PC-3 (cell line): ENCODE data around the gene ADAMTS16. TPM values are rescaled to one million over a fixed set of nuclear protein-coding genes. Genes with fewer than 3 reads are reported as not detected.
A peak's percentile ranks its signal among the peaks of the same experiment; 100 is the strongest.

ENCODE experiments used
- ATAC-seq: fragments of 200-7000 bp; cut with Tn5 transposase; 2 replicates; pipeline ENCODE4 v1.9.1; 2020; ENCODE audit warnings: mild to moderate bottlenecking, moderate library complexity
- BruUV-seq: library from RNA; stranded (reverse); fragments of 400-500 nt; replicated peaks from 2 replicates; lab custom pipeline; 2021; lab: Mats Ljungman, UMichigan
- CTCF ChIA-PET: fragments of 300-600 bp; sonication (Branson Sonifier 250); formaldehyde crosslinking; loops from one replicate; lab custom pipeline; 2022; ENCODE audit warnings: antibody characterized with exemption; lab: Charles Lee
- POLR2A ChIA-PET: fragments of 300-600 bp; sonication (Branson Sonifier 250); formaldehyde crosslinking; loops from one replicate; lab custom pipeline; 2022; ENCODE audit warnings: antibody characterized with exemption; ENCODE audit not compliant: unreplicated experiment; lab: Charles Lee
- DNase-seq: peaks from one replicate; pipeline ENCODE4 v3.0.0-alpha.2; 2015
- H2AFZ ChIP-seq: fragments of 300-600 bp; sonication (generic); 2 replicates; pipeline ENCODE4 v1.6.0; 2016; ENCODE audit warnings: antibody characterized with exemption, low read length
- H3F3A ChIP-seq: fragments of 300-600 bp; sonication (generic); one replicate; pipeline ENCODE4 v1.6.0; 2017; ENCODE audit warnings: antibody characterized with exemption, low read length, control low read depth, mild to moderate bottlenecking; ENCODE audit not compliant: unreplicated experiment
- H3K27ac ChIP-seq: fragments of 300-600 bp; sonication (generic); 2 replicates; pipeline ENCODE4 v1.5.1; 2016; ENCODE audit warnings: mild to moderate bottlenecking, low read length
- H3K27me3 ChIP-seq: fragments of 300-600 bp; sonication (generic); 2 replicates; pipeline ENCODE4 v1.6.1; 2016; ENCODE audit warnings: low read length, mixed read lengths
- H3K36me3 ChIP-seq: fragments of 300-600 bp; sonication (generic); 2 replicates; pipeline ENCODE4 v1.6.1; 2016; ENCODE audit warnings: low read depth, mixed run types, low read length, mixed read lengths
- H3K4me1 ChIP-seq: fragments of 300-600 bp; sonication (generic); 2 replicates; pipeline ENCODE4 v1.5.1; 2016; ENCODE audit warnings: low read length; ENCODE audit not compliant: insufficient read depth
- H3K4me2 ChIP-seq: fragments of 300-600 bp; sonication (generic); 2 replicates; pipeline ENCODE4 v1.6.0; 2016; ENCODE audit warnings: low read length
- H3K4me3 ChIP-seq: fragments of 300-600 bp; sonication (generic); 2 replicates; pipeline ENCODE4 v1.5.1; 2016; ENCODE audit warnings: mild to moderate bottlenecking, low read length, mixed read lengths
- H3K79me2 ChIP-seq: fragments of 300-600 bp; sonication (generic); 2 replicates; pipeline ENCODE4 v1.6.1; 2017; ENCODE audit warnings: low read length, mixed read lengths
- H3K9ac ChIP-seq: fragments of 300-600 bp; sonication (generic); 2 replicates; pipeline ENCODE4 v1.6.0; 2016; ENCODE audit warnings: mild to moderate bottlenecking, low read length
- H3K9me2 ChIP-seq: fragments of 300-600 bp; sonication (generic); replicated peaks from 2 replicates; pipeline ENCODE4 v1.6.1; 2016; ENCODE audit warnings: mixed run types, low read length, mixed read lengths
- H3K9me3 ChIP-seq: fragments of 300-600 bp; sonication (generic); 2 replicates; pipeline ENCODE4 v1.6.1; 2016; ENCODE audit warnings: low read length, mixed read lengths
- H4K20me1 ChIP-seq: fragments of 300-600 bp; sonication (generic); 2 replicates; pipeline ENCODE4 v1.6.1; 2016; ENCODE audit warnings: low read length, mixed read lengths
- CTCF ChIP-seq: fragments of 300-600 bp; sonication (generic); conservative IDR thresholded peaks from 2 replicates; pipeline ENCODE4 v1.5.1; 2017; ENCODE audit warnings: antibody characterized with exemption, low read depth, mild to moderate bottlenecking, low read length
- EZH2 ChIP-seq: fragments of 300-600 bp; sonication (generic); IDR thresholded peaks from one replicate; pipeline ENCODE4 v1.6.1; 2017; ENCODE audit warnings: antibody characterized with exemption, mild to moderate bottlenecking, low read length; ENCODE audit not compliant: unreplicated experiment
- EZH2phosphoT487 ChIP-seq: fragments of 300-600 bp; sonication (generic); IDR thresholded peaks from 2 replicates; pipeline ENCODE4 v1.6.1; 2018; ENCODE audit warnings: mild to moderate bottlenecking, antibody characterized with exemption, low read length, borderline replicate concordance
- intact Hi-C: fragments of 100-400 bp; cut with micrococcal nuclease; formaldehyde crosslinking; loops from 2 replicates; pipeline ENCODE4 v1.9.0; 2023
- total RNA-seq: library from RNA; depleted of rRNA; stranded (reverse); fragments of >200 nt; gene quantifications from 2 replicates; pipeline ENCODE4 v1.2.3, GENCODE V29; 2014

Gene ADAMTS16
- total RNA-seq, 1 experiment from 2014 or later, result 1.7 TPM

- no peak overlapping the region for H3K4me2 ChIP-seq
- BruUV-seq, result no TSS peak
- H3K36me3 ChIP-seq, result no peaks in the 10 kb centered on the region
- H4K20me1 ChIP-seq, result no peaks in the 10 kb centered on the region
- no peak overlapping the region for H2AFZ ChIP-seq
- DNase-seq (no peak), ATAC-seq (no peak)
- intact Hi-C loops, result no loop called here
- peaks cover 3% of the 10 kb centered on the region for H3F3A ChIP-seq
- CTCF ChIA-PET, result no interaction called here
- H3K79me2 ChIP-seq, result no peaks in the 10 kb centered on the region
- peaks cover 6% of the 10 kb centered on the region for H3K4me1 ChIP-seq
- POLR2A ChIA-PET, result no interaction called here
- H3K9me2 ChIP-seq, result no peaks in the 10 kb centered on the region
- no peak overlapping the region for H3K27ac ChIP-seq
- TF ChIP-seq CTCF (no peak), EZH2 (no peak), EZH2phosphoT487 (no peak)
- H3K4me3 ChIP-seq, result no peak overlapping the region
- H3K9me3 ChIP-seq, result no peaks in the 10 kb centered on the region
- H3K9ac ChIP-seq, result no peak overlapping the region
- peaks cover 45% of the 10 kb centered on the region for H3K27me3 ChIP-seq
Observed at GRCh38 chr5:5100635-5101034, 39.5 kb upstream of the ADAMTS16 start.

DNA sequence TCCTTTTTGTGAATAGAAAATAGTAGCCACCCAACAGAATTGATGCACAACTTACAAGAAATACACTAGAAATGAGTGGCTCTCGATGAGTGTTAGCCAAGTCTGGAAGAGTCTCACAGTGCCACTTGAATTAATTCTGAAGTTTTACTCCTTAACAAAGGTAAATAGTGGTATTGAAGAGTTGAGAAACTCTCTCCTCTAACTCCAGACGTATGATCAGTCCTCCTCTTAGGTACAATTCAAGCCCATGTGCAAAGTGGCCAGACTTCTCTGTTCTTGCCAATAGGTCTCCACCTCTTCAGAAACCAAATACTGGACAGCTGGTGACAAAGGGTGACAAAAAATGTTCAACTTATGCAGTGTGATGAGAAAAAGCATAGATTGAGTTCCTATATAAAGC, 38.5 kb upstream of the ADAMTS16 start:
- Histone ChIP-seq H3F3A (peaks cover 3% of the 10 kb centered on the region), H3K9ac (no peak overlapping the region), H3K4me1 (peaks cover 12% of the 10 kb centered on the region), H3K9me2 (no peaks in the 10 kb centered on the region), H3K9me3 (no peaks in the 10 kb centered on the region), H3K4me2 (no peak overlapping the region), H3K27me3 (peaks cover 37% of the 10 kb centered on the region), H3K27ac (no peak overlapping the region), H2AFZ (no peak overlapping the region), H3K36me3 (no peaks in the 10 kb centered on the region), H3K4me3 (no peak overlapping the region), H4K20me1 (0 out of 2 replicates have a peak, but pooled peaks cover 3% of the 10 kb centered on the region), H3K79me2 (no peaks in the 10 kb centered on the region)
- BruUV-seq, result no TSS peak
- DNase-seq, result no peak
- POLR2A ChIA-PET, result no interaction called here
- TF ChIP-seq CTCF, result no peak
- TF ChIP-seq EZH2, result no peak
- no peak for TF ChIP-seq EZH2phosphoT487
- CTCF ChIA-PET, result no interaction called here
- ATAC-seq, result no peak
- intact Hi-C loops, result no loop called here

GRCh38 chr5:5103245-5103644, 36.9 kb upstream of the ADAMTS16 start:
- peaks cover 12% of the 10 kb centered on the region for H3K4me1 ChIP-seq
- no peak overlapping the region for H3K4me2 ChIP-seq
- H4K20me1 ChIP-seq, result 0 out of 2 replicates have a peak, but pooled peaks cover 3% of the 10 kb centered on the region
- BruUV-seq, result no TSS peak
- DNase-seq (peak; percentile 17), ATAC-seq (no peak)
- CTCF ChIA-PET, result no interaction called here
- H3K4me3 ChIP-seq, result no peak overlapping the region
- H3K27ac ChIP-seq, result no peak overlapping the region
- peaks cover 3% of the 10 kb centered on the region for H3F3A ChIP-seq
- intact Hi-C loops, result no loop called here
- peaks cover 44% of the 10 kb centered on the region for H3K27me3 ChIP-seq
- POLR2A ChIA-PET, result no interaction called here
- no peaks in the 10 kb centered on the region for H3K36me3 ChIP-seq
- no peak overlapping the region for H3K9ac ChIP-seq
- H2AFZ ChIP-seq, result no peak overlapping the region
- H3K9me2 ChIP-seq, result no peaks in the 10 kb centered on the region
- TF ChIP-seq CTCF (no peak), EZH2phosphoT487 (no peak), EZH2 (no peak)
- H3K9me3 ChIP-seq, result no peaks in the 10 kb centered on the region
- no peaks in the 10 kb centered on the region for H3K79me2 ChIP-seq
